Effector CD4-positive, alpha-beta T cell (primary cell): Measurements from ENCODE around the gene CD244.
A peak's percentile ranks its signal among the peaks of the same experiment; 100 is the strongest.

ENCODE experiments used
- DNase-seq: peaks from one replicate; pipeline ENCODE4 v3.0.0-alpha.2; 2020

The CD244 gene

GRCh38 chr1:160844447-160845232, 18.0 kb downstream of the CD244 start:
- no peak for DNase-seq

DNA sequence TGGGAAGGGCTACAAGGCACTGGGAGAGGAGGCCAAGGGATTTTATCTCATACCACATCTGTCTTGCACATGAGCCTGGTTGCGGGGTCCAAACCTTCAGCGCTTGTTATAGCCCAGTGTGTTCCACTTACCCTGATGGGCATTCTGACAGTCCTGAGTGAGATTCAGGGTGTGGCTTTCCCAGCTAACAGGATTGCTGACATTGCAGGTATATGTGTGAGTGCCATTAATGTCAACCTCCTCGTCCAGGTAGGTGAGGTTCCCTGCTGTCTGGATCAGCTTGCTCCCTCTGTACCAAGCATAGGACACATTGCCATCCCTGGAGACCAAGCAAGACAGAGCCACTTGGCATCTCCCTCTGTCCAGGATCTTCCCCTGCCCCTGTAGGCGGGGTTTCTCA, 21.6 kb downstream of the CD244 start:
- DNase-seq: no peak

- DNase-seq: no peak
Measured at GRCh38 chr1:160839746-160840145, 22.9 kb downstream of the CD244 start.

- DNase-seq: no peak
Measured at GRCh38 chr1:160838888-160839287, 23.8 kb downstream of the CD244 start.

DNA sequence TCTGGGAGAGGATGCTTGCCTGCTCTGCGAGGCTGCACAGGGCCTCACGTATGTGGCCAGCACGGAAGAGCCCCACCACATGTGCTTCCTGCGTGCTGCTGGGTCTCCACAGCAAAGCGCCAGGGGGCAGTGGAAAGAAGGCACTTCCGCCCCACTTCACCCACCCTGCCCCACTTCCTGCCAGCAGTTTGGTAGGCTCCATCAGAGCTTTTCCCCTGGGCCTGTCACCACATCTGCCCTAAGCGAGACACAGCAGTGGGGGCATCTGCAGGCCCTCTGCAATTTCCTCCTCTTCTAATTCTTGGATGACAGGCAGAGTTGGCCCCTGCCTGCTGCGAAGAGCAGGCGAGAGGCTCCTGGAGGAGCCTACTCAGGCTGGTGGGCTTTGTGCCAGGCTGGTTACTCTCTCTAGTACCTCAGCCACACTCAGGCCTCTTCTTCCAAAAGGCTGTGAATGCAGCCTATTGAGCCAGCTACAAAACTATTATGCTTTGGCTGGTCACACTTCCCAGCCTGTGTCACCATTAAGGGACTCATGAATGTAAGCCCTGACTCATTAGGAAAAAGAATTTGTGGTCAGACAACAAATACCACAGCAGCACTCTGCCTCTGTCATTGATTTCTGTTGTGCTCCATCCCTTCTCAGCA, 25.0 kb downstream of the CD244 start:
- peak; percentile 68 for DNase-seq

GRCh38 chr1:160836981-160837557, 25.6 kb downstream of the CD244 start:
- DNase-seq: no peak

DNA sequence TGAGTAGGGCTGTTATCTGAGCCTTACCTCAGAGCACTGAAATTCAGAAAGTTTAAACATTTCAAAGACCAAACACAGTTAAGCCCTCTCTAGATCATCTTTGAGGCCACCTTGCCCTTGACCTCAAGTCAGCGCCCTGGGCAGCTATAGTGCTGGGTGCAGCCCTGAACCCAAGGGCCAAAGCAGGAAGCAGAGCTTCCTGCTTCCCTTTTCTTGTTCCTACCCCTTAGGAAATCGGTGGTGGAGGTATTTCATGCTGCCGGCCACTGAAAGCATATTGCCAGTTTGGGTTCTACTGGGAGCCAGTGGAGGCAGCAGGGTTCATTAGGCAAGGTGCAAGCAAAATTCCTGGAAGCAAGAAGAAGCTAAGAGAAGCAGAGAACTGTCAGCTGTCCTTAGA, 26.1 kb downstream of the CD244 start:
- DNase-seq: no peak

DNA sequence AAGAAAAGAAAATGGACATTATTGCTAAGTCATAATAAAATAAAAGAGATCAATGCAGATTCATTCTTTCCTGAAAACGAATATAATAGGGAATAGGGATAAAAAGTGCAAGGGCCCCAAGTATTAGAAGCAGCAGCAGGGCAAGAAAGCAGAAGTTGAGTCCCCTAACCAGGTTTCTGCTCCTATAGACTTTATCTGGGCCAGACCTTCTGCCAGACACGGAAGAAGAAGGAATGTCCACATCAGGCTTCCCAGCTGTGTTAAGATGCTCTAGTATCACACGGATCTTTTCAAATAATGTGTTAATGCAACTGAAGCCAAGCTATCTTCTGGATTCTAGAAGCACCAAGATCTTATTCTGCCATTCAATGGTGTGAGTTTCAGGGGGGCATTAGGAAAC, 26.9 kb downstream of the CD244 start:
- DNase-seq: no peak

DNA sequence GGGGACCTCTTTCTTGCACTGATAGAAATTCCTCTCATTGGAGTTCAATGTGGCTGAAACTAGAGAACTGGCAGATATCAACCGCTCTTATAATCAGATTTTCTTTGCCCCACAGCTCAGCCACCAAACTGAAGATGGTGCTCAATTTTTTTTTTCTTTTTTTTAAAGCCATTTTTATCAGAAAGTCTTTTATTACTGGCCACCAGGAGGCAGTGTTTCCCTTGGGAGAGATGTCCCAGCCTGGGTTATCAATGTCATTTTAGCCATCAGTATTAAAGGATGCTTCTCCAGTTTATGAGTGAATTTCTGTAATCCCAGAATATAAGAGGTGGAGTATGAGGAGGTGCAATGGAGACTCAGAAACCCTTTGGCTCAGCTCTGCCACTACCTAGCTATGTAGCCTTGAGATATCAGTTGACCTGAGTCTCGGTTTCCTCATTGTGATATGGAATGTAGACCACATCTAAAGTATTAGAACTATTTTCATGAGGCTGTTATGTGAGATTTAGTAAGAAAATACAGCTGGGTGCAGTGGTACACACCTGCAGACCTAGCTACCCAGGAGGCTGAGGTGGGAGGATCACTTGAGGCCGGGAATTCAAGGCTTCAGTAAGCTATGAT, 27.6 kb downstream of the CD244 start:
- peak; percentile 43 for DNase-seq

GRCh38 chr1:160830321-160831153, 32.1 kb downstream of the CD244 start:
- peak; percentile 78 for DNase-seq

- no peak for DNase-seq
Measured at GRCh38 chr1:160829766-160830165, 32.9 kb downstream of the CD244 start.

GRCh38 chr1:160827418-160827817, 35.3 kb downstream of the CD244 start:
- DNase-seq: no peak

GRCh38 chr1:160826546-160826945, 36.1 kb downstream of the CD244 start:
- no peak for DNase-seq

- DNase-seq: no peak
Measured at GRCh38 chr1:160823296-160823695, 39.4 kb downstream of the CD244 start.

DNA sequence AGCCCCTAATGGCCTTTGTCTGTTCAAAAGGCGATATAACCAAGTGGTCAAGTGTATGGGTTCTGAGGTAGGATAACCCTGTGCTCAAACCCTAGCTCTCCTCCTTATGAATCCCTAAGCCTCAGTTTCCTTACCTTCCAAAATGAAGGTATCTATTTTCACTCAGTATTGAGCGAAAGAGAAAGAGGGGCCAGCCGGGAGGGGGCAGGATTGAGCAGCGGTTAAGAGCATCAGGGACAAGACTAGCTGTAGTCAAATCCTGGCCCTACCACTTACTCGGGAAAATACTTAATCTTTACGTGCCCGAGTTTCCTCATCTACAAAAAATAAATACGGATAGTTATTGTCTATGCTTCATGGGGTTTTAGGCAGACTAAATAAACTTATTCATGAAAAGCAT, 41.1 kb downstream of the CD244 start:
- no peak for DNase-seq

GRCh38 chr1:160819186-160819585, 43.5 kb downstream of the CD244 start:
- no peak for DNase-seq

DNA sequence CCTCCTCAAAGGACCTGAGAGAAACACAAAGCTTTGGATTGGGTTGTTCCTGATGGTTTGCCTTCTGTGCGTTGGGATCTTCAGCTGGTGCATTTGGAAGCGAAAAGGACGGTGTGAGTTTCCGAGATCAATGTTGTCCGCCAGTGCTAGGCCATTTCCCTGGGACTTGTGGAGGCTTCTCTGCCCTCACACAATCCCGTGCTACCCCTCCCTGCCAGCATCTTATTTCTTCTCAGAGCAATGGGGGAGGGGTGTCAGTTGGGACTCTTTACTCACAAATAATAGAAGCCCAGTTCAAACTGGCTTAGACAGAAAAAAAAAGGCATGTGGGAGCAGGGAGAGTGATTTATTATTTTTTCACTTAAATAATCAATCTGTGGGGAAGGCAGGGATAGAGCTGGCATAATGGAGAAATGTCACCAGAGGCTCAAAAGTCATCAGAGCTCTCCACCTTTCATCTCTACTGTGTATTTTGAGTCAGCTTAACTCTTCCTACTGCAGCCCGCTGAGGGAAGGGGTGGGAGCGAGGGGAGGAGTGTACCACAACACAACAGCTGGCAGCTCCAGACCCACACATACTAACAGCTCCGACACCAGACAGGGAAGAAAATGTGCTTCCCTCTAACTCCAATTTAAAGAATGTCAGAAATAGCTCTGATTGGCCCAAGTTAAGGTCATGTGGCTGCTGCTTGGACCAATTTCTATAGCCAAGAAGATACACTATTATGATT, 44.3 kb downstream of the CD244 start:
- no peak for DNase-seq

GRCh38 chr1:160814856-160815255, 47.8 kb downstream of the CD244 start:
- no peak for DNase-seq

DNA sequence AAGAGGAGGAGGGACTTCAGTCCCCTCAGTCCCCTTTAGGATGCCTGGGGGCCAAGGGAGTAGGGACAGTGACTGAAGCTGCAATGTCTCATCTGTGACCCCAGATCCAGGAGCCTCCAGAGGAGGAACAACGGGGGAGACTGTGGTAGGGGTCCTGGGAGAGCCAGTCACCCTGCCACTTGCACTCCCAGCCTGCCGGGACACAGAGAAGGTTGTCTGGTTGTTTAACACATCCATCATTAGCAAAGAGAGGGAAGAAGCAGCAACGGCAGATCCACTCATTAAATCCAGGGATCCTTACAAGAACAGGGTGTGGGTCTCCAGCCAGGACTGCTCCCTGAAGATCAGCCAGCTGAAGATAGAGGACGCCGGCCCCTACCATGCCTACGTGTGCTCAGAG, 48.4 kb downstream of the CD244 start:
- no peak for DNase-seq

DNA sequence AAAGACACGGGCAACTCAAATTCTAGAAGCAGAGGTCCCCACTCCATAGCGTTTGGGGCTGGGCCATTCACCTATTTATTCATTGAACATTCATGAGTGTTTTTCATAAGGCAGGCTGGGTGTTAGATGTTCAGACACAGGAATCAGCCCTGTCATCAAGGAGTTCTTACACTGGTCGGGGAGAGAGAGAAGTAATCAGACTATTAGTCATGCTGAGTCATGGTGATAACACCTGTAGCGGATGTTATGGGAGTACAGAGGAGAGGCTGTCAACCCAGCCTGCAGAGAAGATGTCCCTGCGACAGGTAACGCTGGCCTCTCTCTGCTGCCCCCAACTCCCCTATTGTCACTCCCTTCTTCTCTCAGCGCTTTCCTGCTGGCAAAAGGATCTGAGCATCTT, 49.5 kb downstream of the CD244 start:
- DNase-seq: no peak

DNA sequence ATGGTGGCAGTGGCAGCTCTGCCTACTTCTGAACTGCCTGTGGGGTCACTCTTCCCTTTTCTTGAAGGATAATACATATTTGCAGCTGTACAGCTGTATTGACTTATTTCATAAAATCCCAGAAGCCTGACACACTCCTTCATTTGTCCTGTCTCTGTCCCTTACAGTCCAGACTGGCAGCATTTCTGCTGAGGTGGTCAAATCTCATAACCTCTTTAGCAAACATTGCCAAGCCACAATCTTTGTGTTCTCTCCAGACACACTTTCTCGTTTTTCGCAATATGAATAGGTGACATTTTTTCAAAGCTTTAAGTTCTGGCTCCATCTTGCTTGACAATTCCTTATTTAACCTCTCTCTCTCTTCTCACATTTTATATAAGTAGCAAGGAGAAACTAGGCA, 51.5 kb downstream of the CD244 start:
- no peak for DNase-seq

DNA sequence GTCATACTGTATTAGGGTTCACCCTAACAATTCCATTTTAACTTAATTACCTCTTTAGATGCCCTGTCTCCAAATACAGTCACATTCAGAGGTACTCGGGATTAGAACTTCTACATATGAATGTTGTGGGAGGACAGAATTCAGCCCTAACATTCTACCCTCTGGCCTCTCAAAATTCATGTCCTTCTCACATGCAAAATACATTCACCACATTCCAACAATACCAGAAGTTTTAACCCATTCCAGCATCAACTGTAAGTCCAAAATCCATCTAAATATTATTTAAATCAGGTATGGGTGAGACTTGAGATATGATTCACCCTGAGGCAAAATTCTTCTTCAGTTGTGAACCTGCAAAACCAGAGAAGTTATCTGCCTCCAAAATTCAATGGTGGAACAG, 52.2 kb downstream of the CD244 start:
- DNase-seq: no peak
